ENCODE data around the gene CAPZB.

- no peak for TF ChIP-seq CTCF (IDR thresholded peaks at IDR 0.05)
- no peak for TF ChIP-seq POLR2A (IDR thresholded peaks at IDR 0.05)
These were observed 148.1 kb downstream of the CAPZB start for GRCh38 chr1:19337289-19337688.

All from adrenal gland (tissue), 5 donors.